GM23248 (cell line): ENCODE results near the gene SLMAP.

ENCODE experiments used
- EZH2 ChIP-seq: fragments of 200-600 bp; sonication (generic); IDR thresholded peaks from 2 replicates; pipeline ENCODE4 v1.6.1; 2018; ENCODE audit warnings: antibody characterized with exemption, mild to moderate bottlenecking; ENCODE audit not compliant: insufficient read depth, poor library complexity, severe bottlenecking
- EZH2phosphoT487 ChIP-seq: fragments of 200-600 bp; sonication (generic); IDR thresholded peaks from 2 replicates; pipeline ENCODE4 v1.6.1; 2018; ENCODE audit warnings: antibody characterized with exemption, moderate library complexity, mild to moderate bottlenecking, low read depth; ENCODE audit not compliant: insufficient read depth

DNA sequence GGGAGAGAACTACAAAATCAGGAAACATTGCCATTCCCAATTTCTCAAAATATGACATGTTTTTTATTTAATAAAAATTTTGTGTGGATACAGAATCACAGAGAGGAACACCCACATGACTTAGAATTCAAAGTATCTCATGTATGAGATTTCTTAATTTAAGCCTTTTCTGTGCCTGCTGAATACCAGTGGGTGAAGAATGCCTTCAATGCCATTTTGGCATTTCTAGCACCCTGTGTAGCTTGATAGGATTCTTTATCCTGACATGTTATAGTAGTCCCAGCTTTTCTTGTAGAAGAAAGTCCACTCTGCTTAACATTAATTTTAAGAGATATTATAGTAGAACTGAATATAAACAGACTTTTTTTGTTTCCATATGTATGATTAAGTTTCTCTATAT is 3.1 kb upstream of the SLMAP start:
- TF ChIP-seq EZH2phosphoT487 (no peak), EZH2 (no peak)
